22Rv1 (cell line): ENCODE results near the gene DTL.
"Not testable (repeated sequence)": the region's sequence is repeated elsewhere in the genome, so short reads cannot be mapped to it uniquely, and the experiment has no call there.

Experiments
- H3K27ac ChIP-seq: fragments of 450-650 bp; 2 replicates; pipeline ENCODE4 v1.5.1; 2017
- ZFX ChIP-seq: fragments of 450-650 bp; IDR thresholded peaks from 2 replicates; pipeline ENCODE4 v1.6.1; 2017; ENCODE audit warnings: antibody characterized with exemption, borderline replicate concordance
- TF ChIP-seq, protein P1 (sequence below): fragments of 450-650 bp; IDR thresholded peaks from 2 replicates; pipeline ENCODE4 v1.5.1; 2017; ENCODE audit warnings: mild to moderate bottlenecking

The DTL gene, protein sequence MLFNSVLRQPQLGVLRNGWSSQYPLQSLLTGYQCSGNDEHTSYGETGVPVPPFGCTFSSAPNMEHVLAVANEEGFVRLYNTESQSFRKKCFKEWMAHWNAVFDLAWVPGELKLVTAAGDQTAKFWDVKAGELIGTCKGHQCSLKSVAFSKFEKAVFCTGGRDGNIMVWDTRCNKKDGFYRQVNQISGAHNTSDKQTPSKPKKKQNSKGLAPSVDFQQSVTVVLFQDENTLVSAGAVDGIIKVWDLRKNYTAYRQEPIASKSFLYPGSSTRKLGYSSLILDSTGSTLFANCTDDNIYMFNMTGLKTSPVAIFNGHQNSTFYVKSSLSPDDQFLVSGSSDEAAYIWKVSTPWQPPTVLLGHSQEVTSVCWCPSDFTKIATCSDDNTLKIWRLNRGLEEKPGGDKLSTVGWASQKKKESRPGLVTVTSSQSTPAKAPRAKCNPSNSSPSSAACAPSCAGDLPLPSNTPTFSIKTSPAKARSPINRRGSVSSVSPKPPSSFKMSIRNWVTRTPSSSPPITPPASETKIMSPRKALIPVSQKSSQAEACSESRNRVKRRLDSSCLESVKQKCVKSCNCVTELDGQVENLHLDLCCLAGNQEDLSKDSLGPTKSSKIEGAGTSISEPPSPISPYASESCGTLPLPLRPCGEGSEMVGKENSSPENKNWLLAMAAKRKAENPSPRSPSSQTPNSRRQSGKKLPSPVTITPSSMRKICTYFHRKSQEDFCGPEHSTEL

DNA sequence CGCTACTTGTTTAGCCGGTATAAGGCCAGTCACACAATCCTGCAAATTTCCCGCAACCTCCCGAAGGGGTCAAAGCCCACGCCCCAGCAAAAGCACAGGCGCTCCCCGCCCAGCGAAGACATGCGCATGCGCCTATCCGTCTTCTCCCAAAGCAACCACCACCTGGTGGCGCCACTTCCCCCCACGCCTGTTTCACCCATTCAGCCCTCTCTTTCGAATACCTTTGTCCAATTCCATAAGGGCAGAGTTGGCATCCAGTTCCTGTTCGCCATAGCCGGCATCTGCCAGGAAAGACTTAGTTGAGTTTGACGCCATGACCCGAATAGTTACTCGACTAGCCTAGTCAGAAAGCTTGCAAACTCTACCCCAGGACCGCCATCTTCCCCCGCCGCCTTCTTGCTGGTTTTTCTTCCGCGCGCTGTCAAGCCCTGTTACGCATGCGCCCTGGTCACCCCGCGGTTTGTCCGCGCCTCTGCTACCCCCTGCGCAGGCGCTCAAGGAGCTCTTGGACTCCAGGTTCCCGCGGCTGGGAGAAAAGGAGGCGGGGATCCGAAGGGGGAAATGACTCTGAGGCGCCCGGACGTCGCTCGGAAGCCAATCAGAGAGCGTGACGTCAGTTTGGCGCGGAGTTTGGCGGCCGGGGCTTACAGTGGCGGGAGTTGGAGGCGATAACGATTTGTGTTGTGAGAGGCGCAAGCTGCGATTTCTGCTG is at the start of gene DTL, which contains the start of gene INTS7:
DTL (plus strand) TSS at position 626 of the 712 bp plus-strand sequence. CDS start 143 bp downstream, outside the sequence.
INTS7 (minus strand) TSS at position 435 of the 712 bp plus-strand sequence; CDS start at position 315, 120 bp downstream.
- peak within 1 kb of the TSS; percentile 85 for H3K27ac ChIP-seq
- TF ChIP-seq ZFX = no peak
- TF ChIP-seq, protein P1, sequence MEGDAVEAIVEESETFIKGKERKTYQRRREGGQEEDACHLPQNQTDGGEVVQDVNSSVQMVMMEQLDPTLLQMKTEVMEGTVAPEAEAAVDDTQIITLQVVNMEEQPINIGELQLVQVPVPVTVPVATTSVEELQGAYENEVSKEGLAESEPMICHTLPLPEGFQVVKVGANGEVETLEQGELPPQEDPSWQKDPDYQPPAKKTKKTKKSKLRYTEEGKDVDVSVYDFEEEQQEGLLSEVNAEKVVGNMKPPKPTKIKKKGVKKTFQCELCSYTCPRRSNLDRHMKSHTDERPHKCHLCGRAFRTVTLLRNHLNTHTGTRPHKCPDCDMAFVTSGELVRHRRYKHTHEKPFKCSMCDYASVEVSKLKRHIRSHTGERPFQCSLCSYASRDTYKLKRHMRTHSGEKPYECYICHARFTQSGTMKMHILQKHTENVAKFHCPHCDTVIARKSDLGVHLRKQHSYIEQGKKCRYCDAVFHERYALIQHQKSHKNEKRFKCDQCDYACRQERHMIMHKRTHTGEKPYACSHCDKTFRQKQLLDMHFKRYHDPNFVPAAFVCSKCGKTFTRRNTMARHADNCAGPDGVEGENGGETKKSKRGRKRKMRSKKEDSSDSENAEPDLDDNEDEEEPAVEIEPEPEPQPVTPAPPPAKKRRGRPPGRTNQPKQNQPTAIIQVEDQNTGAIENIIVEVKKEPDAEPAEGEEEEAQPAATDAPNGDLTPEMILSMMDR = peak; percentile 99

DNA sequence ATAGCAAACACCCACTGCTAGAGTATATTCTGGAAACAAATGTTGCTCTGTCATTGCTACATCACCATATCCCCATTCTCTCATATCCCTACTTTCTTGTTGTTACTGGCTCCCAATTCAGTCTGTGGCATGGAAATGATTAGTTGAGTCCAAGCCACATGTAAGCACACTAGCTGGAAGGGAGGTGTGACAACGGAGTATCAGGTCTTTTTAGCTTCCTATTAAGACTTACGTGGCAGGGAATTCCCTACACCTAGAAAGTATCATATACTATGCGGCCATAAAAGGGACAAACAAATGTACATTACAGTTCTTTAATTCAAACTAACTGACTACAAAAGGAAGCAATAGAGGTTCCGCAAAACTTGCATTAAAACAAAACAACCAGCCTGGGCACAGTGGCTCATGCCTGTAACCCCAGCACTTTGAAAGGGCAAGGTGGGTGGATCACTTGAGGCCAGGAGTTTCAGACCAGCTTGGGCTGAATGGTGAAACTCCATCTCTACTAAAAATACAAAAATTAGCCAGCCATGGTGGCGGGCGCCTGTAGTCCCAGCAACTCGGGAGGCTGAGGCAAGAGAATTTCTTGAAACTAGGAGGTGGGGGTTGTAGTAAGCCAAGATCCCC is 48.8 kb upstream of the DTL start:
- TF ChIP-seq, protein P1 = no peak
- no peak for TF ChIP-seq ZFX
- H3K27ac ChIP-seq = no peak overlapping the region

DNA sequence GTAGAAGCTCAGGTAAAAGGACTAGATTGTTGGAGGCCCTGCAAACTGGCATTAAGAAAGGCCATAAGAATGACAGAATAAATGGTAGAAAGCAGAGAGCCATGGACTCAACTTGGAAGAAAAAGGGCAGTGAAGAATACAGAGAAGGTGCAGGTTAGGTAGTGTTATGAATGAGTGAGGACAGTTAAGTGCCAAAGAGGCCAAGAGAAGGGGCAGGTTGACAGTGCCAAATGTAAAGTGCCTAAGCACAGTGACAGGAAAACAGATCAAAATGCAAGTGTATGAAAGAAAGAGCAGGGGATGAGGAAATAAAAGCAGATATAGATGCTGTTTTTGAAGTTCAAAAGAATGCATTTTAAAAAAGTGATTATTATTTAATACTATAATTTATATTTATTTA is 43.9 kb upstream of the DTL start:
- TF ChIP-seq, protein P1 = no peak
- TF ChIP-seq ZFX = no peak

DNA sequence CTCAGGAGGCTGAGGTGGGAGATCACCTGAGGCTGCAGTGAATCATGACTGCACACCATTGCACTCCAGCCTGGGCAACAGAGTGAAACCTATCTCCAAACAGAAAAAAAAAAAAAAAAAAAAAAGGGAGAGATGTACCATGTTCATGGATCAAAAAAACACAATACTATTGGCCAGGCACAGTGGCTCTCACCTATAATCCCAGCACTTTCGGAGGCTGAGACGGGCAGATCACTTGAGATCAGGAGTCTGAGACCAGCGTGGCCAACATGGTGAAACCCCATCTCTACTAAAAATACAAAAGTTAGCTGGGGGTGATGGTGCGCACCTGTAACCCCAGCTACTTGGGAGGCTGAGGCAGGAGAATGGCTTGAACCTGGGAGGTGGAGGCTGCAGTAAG is 38.1 kb upstream of the DTL start:
- not testable (repeated sequence) for H3K27ac ChIP-seq

More for the DNA sequence above, 43.9 kb upstream of the DTL start:
- no peak overlapping the region for H3K27ac ChIP-seq

DNA sequence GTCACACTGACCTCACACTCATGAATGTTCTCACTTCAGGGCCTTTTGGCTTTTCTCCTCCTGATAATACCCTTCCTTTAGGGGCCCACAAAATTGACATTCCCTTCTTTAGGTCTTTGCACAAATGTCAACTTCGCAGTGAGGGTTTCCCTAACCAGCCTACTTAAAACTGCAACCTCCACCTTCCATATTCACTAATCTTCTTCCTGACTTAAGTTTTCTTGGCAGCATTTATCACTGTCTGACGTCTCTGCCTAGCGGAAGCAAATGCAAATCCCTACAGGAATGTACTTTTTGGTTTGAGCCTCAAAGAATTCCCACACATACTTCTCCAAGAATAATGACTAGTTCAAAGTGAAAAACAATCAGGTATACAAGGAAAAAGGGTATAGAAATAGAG is 33.0 kb upstream of the DTL start:
- TF ChIP-seq ZFX = no peak
- TF ChIP-seq, protein P1 = no peak

DNA sequence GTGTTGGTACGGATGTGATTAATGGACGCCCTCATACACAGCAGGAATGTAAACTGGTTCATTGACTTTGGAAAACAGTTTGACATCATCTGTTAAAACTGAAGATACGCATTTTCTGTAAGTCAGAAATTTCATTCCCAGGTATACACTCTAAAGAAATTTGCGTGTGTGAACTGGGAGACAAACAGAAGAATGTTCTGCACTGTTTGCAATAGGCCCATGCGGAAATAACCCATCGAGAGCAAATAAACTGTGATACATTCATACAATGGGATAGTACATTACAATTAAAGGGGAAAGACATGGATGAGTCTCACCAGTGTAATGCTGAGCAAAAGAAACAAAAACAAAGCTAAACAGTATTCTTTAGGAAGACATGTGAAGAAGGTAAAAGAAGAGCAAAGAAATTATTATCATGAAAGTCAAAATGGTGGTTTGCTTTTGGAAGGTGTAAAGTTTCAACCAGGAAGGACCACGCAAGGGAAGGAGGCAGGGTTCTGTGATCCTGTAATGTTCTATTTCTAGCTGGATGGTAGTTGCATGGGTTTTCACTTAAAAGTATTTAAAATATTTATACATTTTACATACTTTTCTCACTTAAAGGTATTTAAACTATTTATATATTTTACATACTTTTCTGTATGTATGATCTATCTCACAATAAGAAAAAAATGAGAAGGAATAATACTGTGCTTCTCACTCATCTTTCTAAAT is 30.5 kb upstream of the DTL start:
- TF ChIP-seq, protein P1 = no peak
- no peak for TF ChIP-seq ZFX
- H3K27ac ChIP-seq = no peak overlapping the region

More for the DNA sequence above, 33.0 kb upstream of the DTL start:
- H3K27ac ChIP-seq = no peak overlapping the region

DNA sequence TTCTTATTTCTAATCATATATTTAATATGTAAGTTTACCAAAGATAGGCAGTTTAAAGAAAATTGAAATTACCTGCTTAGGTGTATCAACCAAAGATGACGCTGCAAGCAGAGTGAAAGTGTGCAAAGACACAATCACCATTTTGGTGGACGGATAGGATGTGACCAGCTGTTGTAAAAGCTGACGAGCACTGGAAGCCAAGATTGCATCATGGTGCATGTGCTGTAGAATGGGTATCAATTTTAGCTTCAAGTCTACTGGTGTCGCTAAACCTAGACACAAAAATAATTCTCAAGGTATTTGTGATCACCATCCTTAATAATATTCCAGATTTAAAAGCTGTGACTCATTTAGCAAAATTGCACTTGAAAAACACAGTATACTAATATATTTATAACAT is 28.4 kb upstream of the DTL start:
- TF ChIP-seq, protein P1 = no peak
- no peak for TF ChIP-seq ZFX
- H3K27ac ChIP-seq = no peak overlapping the region
